ENCODE measurements around the gene KCNB1.

GRCh38 chr20:49529470-49529869, 47.0 kb upstream of the KCNB1 start:
- TF ChIP-seq CTCF (conservative IDR thresholded peaks at IDR 0.05), result no peak
- TF ChIP-seq EZH2 (IDR thresholded peaks at IDR 0.05; ENCODE audit: low read depth), result no peak

Data from PC-9 (cell line).